ENCODE data around the gene TAOK2. TPM values are rescaled to one million over a fixed set of nuclear protein-coding genes. Genes with fewer than 3 reads are reported as not detected.

TAOK2 gene
- total and polyA plus RNA-seq, 2 of the 13 experiments (the other 11 are each of a cell fraction or from before 2014, with no cell fraction given), result 17.4 to 43.2 TPM

DNA sequence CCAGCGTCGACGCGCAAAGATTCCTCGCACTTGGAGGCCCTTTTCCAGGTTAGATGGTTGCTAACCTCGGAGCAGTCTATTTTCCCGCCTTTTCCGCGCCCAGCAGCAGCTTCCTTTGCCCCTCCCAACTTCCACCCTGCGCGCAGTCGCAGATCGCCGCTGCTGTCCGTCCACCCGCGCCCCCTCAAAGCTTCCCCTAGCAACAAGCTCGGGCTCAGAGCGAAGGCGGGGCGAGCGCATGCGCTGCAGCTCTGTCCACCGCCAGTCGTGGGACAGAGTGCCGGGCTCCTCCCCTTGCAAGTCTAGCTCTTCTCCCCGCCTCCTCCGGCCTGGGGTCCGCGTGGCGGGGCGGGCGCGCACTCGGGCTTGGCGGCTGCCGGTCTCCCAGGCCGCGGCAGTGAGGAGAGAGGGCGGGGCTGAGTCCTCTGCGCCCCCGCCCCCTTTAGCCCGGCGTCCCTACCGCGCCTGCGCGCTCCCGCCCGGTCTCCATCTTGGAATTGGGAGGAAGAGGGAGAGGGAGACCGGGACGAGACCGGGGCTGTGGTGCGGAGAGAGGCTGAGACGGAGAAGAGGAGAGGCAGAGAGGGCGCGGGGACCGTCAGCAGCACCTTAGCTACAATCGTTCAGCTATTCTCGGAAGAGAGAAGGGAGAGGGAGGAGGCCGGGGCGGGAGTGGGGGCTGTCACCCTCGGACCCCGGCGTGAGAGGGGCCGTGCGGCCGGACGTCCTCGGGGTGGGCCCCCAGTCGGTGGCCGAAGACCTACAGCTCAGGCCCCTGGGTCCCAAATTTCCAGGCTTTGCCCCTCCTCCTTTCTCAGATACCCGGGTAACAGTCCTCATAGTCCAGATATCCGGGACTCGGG, at the start of gene TAOK2 (continued):
- TF ChIP-seq, protein P1, sequence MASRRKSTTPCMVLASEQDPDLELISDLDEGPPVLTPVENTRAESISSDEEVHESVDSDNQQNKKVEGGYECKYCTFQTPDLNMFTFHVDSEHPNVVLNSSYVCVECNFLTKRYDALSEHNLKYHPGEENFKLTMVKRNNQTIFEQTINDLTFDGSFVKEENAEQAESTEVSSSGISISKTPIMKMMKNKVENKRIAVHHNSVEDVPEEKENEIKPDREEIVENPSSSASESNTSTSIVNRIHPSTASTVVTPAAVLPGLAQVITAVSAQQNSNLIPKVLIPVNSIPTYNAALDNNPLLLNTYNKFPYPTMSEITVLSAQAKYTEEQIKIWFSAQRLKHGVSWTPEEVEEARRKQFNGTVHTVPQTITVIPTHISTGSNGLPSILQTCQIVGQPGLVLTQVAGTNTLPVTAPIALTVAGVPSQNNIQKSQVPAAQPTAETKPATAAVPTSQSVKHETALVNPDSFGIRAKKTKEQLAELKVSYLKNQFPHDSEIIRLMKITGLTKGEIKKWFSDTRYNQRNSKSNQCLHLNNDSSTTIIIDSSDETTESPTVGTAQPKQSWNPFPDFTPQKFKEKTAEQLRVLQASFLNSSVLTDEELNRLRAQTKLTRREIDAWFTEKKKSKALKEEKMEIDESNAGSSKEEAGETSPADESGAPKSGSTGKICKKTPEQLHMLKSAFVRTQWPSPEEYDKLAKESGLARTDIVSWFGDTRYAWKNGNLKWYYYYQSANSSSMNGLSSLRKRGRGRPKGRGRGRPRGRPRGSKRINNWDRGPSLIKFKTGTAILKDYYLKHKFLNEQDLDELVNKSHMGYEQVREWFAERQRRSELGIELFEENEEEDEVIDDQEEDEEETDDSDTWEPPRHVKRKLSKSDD (CRISPR knock-in tag; IDR thresholded peaks at IDR 0.05; ENCODE audit: low read depth), result peak; percentile 88
- TF ChIP-seq RFXANK (CRISPR knock-in tag; IDR thresholded peaks at IDR 0.05) (peak; percentile 96), PPARG (CRISPR knock-in tag; conservative IDR thresholded peaks at IDR 0.05) (peak; percentile 71), RNF2 (conservative IDR thresholded peaks at IDR 0.05; ENCODE audit: low read depth) (peak; percentile 86), SMAD9 (CRISPR knock-in tag; IDR thresholded peaks at IDR 0.05) (no peak), FIP1L1 (IDR thresholded peaks at IDR 0.05; ENCODE audit: borderline replicate concordance, insufficient read depth, low read depth, low read length) (peak; percentile 96), HNRNPK (IDR thresholded peaks at IDR 0.05; ENCODE audit: low read depth, low read length, poor library complexity, severe bottlenecking) (peak; percentile 89), ZMAT3 (CRISPR knock-in tag; conservative IDR thresholded peaks at IDR 0.05) (peak; percentile 98), ZMYM2 (CRISPR knock-in tag; IDR thresholded peaks at IDR 0.05) (peak; percentile 51; the same call in 1 of the 2 replicates), PAX8 (CRISPR knock-in tag; IDR thresholded peaks at IDR 0.05; ENCODE audit: borderline replicate concordance) (0 out of 2 replicates have a peak, but pooled peaks have one; percentile 71), CHCHD3 (CRISPR knock-in tag; IDR thresholded peaks at IDR 0.05) (0 out of 2 replicates have a peak, but pooled peaks have one; percentile 50), XRCC5 (optimal IDR thresholded peaks at IDR 0.05; ENCODE audit: low read length) (no peak), ZNF383 (CRISPR knock-in tag; IDR thresholded peaks at IDR 0.05; ENCODE audit: borderline replicate concordance) (no peak; the same call in 1 of the 2 replicates), ZNF337 (CRISPR knock-in tag; IDR thresholded peaks at IDR 0.05; ENCODE audit: borderline replicate concordance, low read depth) (no peak; the same call in 1 of the 2 replicates), AGO1 (IDR thresholded peaks at IDR 0.05; ENCODE audit: low read depth, low read length, poor library complexity, severe bottlenecking) (peak; percentile 97)
- TF ChIP-seq, protein P2, sequence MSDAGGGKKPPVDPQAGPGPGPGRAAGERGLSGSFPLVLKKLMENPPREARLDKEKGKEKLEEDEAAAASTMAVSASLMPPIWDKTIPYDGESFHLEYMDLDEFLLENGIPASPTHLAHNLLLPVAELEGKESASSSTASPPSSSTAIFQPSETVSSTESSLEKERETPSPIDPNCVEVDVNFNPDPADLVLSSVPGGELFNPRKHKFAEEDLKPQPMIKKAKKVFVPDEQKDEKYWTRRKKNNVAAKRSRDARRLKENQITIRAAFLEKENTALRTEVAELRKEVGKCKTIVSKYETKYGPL (CRISPR knock-in tag; IDR thresholded peaks at IDR 0.05), result peak; percentile 63; the same call in 1 of the 2 replicates
- TF ChIP-seq, protein P3, sequence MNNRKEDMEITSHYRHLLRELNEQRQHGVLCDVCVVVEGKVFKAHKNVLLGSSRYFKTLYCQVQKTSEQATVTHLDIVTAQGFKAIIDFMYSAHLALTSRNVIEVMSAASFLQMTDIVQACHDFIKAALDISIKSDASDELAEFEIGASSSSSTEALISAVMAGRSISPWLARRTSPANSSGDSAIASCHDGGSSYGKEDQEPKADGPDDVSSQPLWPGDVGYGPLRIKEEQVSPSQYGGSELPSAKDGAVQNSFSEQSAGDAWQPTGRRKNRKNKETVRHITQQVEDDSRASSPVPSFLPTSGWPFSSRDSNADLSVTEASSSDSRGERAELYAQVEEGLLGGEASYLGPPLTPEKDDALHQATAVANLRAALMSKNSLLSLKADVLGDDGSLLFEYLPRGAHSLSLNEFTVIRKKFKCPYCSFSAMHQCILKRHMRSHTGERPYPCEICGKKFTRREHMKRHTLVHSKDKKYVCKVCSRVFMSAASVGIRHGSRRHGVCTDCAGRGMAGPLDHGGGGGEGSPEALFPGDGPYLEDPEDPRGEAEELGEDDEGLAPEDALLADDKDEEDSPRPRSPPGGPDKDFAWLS (CRISPR knock-in tag; IDR thresholded peaks at IDR 0.05; ENCODE audit: borderline replicate concordance), result peak; percentile 50; the same call in 1 of the 2 replicates
- TF ChIP-seq, protein P4, sequence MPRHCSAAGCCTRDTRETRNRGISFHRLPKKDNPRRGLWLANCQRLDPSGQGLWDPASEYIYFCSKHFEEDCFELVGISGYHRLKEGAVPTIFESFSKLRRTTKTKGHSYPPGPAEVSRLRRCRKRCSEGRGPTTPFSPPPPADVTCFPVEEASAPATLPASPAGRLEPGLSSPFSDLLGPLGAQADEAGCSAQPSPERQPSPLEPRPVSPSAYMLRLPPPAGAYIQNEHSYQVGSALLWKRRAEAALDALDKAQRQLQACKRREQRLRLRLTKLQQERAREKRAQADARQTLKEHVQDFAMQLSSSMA (CRISPR knock-in tag; IDR thresholded peaks at IDR 0.05), result peak; percentile 92
- TF ChIP-seq, protein P5, sequence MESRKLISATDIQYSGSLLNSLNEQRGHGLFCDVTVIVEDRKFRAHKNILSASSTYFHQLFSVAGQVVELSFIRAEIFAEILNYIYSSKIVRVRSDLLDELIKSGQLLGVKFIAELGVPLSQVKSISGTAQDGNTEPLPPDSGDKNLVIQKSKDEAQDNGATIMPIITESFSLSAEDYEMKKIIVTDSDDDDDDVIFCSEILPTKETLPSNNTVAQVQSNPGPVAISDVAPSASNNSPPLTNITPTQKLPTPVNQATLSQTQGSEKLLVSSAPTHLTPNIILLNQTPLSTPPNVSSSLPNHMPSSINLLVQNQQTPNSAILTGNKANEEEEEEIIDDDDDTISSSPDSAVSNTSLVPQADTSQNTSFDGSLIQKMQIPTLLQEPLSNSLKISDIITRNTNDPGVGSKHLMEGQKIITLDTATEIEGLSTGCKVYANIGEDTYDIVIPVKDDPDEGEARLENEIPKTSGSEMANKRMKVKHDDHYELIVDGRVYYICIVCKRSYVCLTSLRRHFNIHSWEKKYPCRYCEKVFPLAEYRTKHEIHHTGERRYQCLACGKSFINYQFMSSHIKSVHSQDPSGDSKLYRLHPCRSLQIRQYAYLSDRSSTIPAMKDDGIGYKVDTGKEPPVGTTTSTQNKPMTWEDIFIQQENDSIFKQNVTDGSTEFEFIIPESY (CRISPR knock-in tag; IDR thresholded peaks at IDR 0.05), result peak; percentile 65

Data from HepG2 (cell line).